Karpas-422 (cell line): ENCODE results near the gene TANGO2. TPM values are rescaled to one million over a fixed set of nuclear protein-coding genes. Genes with fewer than 3 reads are reported as not detected.

Source experiments
- DNase-seq: peaks from one replicate; pipeline ENCODE4 v3.0.0-alpha.2; 2015
- H2AFZ ChIP-seq: fragments of 200-600 bp; sonication (generic); 2 replicates; pipeline ENCODE4 v1.6.1; 2014; ENCODE audit warnings: antibody characterized with exemption, low read length, mixed read lengths
- H3K27ac ChIP-seq: fragments of 200-600 bp; sonication (generic); 2 replicates; pipeline ENCODE4 v1.5.1; 2014; ENCODE audit warnings: mild to moderate bottlenecking, low read length, moderate library complexity
- H3K27me3 ChIP-seq: fragments of 200-600 bp; sonication (generic); 2 replicates; pipeline ENCODE4 v1.6.1; 2014; ENCODE audit warnings: low read length, mixed read lengths
- H3K36me3 ChIP-seq: fragments of 200-600 bp; sonication (generic); 2 replicates; pipeline ENCODE4 v1.6.1; 2014; ENCODE audit warnings: low read length, mixed read lengths; ENCODE audit not compliant: insufficient read depth
- H3K4me1 ChIP-seq: fragments of 200-600 bp; sonication (generic); 2 replicates; pipeline ENCODE4 v1.6.1; 2014; ENCODE audit warnings: mild to moderate bottlenecking, low read length, mixed read lengths
- H3K4me2 ChIP-seq: fragments of 200-600 bp; sonication (generic); 2 replicates; pipeline ENCODE4 v1.6.1; 2014; ENCODE audit warnings: low read length, low read depth, mild to moderate bottlenecking; ENCODE audit not compliant: poor library complexity, severe bottlenecking
- H3K4me3 ChIP-seq: fragments of 200-600 bp; sonication (generic); 2 replicates; pipeline ENCODE4 v1.5.1; 2014; ENCODE audit warnings: mild to moderate bottlenecking, antibody characterized with exemption, low read length, mixed read lengths
- H3K79me2 ChIP-seq: fragments of 200-600 bp; sonication (generic); 2 replicates; pipeline ENCODE4 v1.6.1; 2014; ENCODE audit warnings: mild to moderate bottlenecking, low read length, mixed read lengths
- H3K9ac ChIP-seq: fragments of 200-600 bp; sonication (generic); 2 replicates; pipeline ENCODE4 v1.6.0; 2014; ENCODE audit warnings: low read length
- H3K9me2 ChIP-seq: fragments of 200-600 bp; sonication (generic), shearing (Covaris generic); replicated peaks from 2 replicates; pipeline ENCODE4 v1.6.0; 2014; ENCODE audit warnings: mild to moderate bottlenecking, low read length, moderate library complexity; ENCODE audit not compliant: insufficient read depth
- H3K9me3 ChIP-seq: fragments of 300-700, 200-600 bp; sonication (generic); 2 replicates; pipeline ENCODE4 v1.6.1; 2014; ENCODE audit warnings: low read length, mixed read lengths
- H4K20me1 ChIP-seq: fragments of 200-600 bp; sonication (generic); 2 replicates; pipeline ENCODE4 v1.6.1; 2014; ENCODE audit warnings: mild to moderate bottlenecking, antibody characterized with exemption, low read length, low read depth; ENCODE audit not compliant: insufficient read depth
- total RNA-seq: library from RNA; depleted of rRNA; stranded (reverse); fragments of >200 nt; shearing (Covaris generic); gene quantifications from 2 replicates; pipeline ENCODE4 v1.2.3, GENCODE V29; 2014; ENCODE audit warnings: low replicate concordance

Gene TANGO2
- total RNA-seq, 1 experiment from 2014 or later: 39.0 TPM

DNA sequence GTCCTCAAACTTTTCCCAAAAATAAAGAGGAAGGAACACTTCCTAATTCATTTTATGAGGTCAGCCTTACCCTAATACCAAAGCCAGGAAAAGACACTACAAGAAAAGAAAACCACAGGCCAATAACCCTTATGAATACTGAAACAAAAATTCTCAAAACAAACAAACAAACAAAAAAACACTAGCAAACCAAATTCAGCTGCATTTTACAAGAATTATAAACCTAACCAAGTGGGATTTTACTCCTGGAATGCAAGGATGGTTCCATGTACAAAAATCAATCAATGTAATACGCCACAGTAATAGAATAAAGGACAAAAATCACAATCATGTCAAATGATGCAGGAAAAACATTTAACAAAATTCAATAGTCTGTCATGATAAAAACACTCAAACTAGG lies 17.6 kb upstream of the TANGO2 start:
- 0 out of 2 replicates have a peak, but pooled peaks cover 2% of the 10 kb centered on the region for H4K20me1 ChIP-seq

DNA sequence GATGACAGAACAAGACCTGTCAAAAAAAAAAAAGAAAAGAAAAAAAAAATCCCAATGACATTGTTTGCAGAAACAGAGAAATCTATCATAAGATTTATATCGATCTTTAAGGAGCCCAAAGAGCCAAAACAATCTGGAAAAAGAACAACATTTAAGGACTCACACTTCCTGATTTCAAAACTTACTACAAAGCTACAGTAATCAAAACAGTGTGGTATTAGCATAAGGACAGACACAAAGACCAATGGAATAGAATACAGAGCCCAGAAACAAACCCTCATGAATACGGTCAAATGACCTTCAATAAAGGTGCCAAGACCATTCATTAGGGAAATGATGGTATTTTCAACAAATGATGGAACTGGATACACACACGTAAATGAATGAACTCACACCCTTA lies 16.4 kb upstream of the TANGO2 start:
- Histone ChIP-seq H2AFZ (no peak overlapping the region), H3K4me2 (no peak overlapping the region), H3K79me2 (no peaks in the 10 kb centered on the region), H3K27ac (no peak overlapping the region), H3K4me1 (no peaks in the 10 kb centered on the region), H3K9me2 (no peaks in the 10 kb centered on the region), H3K9ac (no peak overlapping the region), H3K27me3 (no peaks in the 10 kb centered on the region), H3K4me3 (no peak overlapping the region), H4K20me1 (no peaks in the 10 kb centered on the region), H3K9me3 (peaks cover 17% of the 10 kb centered on the region), H3K36me3 (peaks cover 18% of the 10 kb centered on the region)
- no peak for DNase-seq

More for the DNA sequence above, 17.6 kb upstream of the TANGO2 start:
- Histone ChIP-seq H3K79me2 (no peaks in the 10 kb centered on the region), H3K9ac (no peak overlapping the region), H3K27me3 (no peaks in the 10 kb centered on the region), H3K4me1 (no peaks in the 10 kb centered on the region), H3K4me2 (no peak overlapping the region), H3K27ac (no peak overlapping the region), H3K4me3 (no peak overlapping the region), H2AFZ (no peak overlapping the region), H3K9me3 (peaks cover 17% of the 10 kb centered on the region), H3K9me2 (no peaks in the 10 kb centered on the region), H3K36me3 (peaks cover 18% of the 10 kb centered on the region)
- no peak for DNase-seq

DNA sequence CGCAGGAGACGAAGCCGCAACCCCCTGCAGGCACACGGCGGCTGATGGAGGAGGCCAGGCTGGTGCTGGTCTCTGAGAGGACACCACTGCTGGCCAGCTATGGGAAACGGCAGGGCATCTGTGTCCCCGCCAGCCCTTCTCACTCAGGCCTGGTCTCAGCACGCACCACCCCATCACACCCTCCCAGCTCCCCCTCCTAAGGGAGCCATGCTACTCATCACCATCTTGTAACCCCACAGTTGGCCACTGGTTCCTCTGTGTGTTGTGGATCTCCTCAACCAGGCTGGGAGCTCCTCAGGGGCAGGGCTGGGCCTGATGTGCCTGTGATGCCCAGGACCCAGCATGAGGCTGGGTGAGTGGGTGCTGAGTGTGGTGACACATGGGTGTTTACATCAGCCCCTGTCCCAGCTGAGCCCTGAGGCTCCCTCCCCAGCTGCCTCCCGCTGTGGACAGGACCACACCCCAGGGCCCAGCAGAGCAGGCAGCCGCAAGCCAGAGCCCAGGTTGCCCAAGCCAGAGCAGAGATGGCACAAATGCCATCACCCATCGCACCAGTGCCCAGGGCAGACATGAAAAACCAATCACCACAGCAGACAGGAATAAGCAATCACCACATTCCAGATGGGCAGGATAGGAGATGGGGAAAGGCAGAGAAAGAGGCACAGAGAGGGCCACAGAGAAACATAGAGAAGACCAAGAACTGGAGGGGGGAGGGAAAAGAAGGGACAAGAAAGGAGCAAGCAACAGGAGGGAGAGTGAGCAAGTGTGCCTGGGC lies 12.5 kb upstream of the TANGO2 start:
- no peak overlapping the region for H3K27ac ChIP-seq
- peaks cover 14% of the 10 kb centered on the region for H3K9me3 ChIP-seq
- no peaks in the 10 kb centered on the region for H3K9me2 ChIP-seq
- H3K4me2 ChIP-seq: no peak overlapping the region
- H3K36me3 ChIP-seq: peaks cover 13% of the 10 kb centered on the region
- H3K4me1 ChIP-seq: no peaks in the 10 kb centered on the region
- H2AFZ ChIP-seq: no peak overlapping the region
- H4K20me1 ChIP-seq: no peaks in the 10 kb centered on the region
- H3K79me2 ChIP-seq: no peaks in the 10 kb centered on the region
- DNase-seq: no peak
- H3K4me3 ChIP-seq: no peak overlapping the region
- H3K9ac ChIP-seq: no peak overlapping the region
- no peaks in the 10 kb centered on the region for H3K27me3 ChIP-seq

DNA sequence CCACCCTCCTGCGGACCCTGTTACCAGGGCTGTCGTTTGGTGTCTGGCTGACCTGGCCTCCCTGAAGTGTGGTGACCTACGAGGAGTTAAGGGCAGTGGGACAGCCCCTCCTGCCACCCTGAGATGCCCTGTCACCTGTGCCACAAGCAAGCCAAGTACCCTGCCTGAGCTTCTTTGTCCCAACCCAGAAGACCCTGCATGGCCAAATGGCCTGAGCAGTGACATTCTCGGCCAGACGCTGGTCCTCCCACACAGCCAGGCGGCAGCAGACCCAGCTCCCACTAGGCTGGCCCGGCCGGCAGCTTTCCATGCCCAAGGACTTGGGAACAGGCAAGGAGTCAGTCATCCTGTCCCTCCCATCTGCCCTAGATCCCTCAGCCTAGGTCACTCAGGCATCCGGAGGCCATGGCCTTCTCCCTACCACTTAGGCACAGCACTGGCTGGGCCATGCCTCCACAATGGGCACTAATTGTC lies 11.9 kb upstream of the TANGO2 start:
- H3K9ac ChIP-seq: no peak overlapping the region
- H2AFZ ChIP-seq: no peak overlapping the region
- no peak overlapping the region for H3K4me3 ChIP-seq
- H3K27ac ChIP-seq: no peak overlapping the region
- no peak for DNase-seq
- no peaks in the 10 kb centered on the region for H4K20me1 ChIP-seq
- H3K4me1 ChIP-seq: no peaks in the 10 kb centered on the region
- no peaks in the 10 kb centered on the region for H3K27me3 ChIP-seq
- H3K9me3 ChIP-seq: peaks cover 7% of the 10 kb centered on the region; the same call in 1 of the 2 replicates
- peaks cover 11% of the 10 kb centered on the region for H3K36me3 ChIP-seq
- no peak overlapping the region for H3K4me2 ChIP-seq
- no peaks in the 10 kb centered on the region for H3K9me2 ChIP-seq
- no peaks in the 10 kb centered on the region for H3K79me2 ChIP-seq

DNA sequence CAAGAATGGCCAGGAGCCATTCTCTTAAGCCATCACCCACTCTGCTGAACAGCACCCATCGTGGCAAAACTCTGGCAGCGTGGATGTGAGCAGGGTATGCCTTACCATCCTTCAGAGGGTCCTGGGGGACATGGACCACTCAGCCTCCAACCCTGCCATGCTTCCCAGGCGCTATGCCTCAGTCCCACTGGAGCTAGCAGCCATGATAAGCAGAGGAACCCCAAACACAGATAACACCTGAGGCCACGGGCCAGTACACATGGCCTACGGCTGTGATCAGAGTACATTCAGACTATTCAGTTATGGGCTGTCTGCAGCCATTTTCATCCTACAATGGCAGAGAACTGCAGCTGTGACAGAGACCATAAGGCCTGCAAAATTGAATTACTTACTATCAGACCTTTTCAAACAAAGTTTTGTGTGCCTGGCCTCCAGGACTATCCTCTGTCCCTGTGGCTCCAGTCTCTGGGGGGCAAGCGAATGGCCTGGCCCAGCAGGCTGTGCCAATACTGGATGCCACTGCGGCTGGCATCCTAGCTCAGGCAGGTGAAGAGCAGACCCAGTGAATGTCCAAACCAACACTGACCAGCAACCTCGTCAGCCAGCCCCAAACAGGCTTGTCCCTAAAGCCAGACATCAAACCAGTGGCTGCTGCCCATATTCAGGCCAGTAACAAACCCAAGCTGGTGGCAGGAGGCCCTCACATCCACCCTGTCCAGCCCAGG lies 11.2 kb upstream of the TANGO2 start:
- Histone ChIP-seq H2AFZ (no peak overlapping the region), H3K9me3 (peaks cover 2% of the 10 kb centered on the region; the same call in 1 of the 2 replicates), H3K9ac (no peak overlapping the region), H3K36me3 (peaks cover 6% of the 10 kb centered on the region), H3K27ac (no peak overlapping the region), H3K9me2 (no peaks in the 10 kb centered on the region), H3K27me3 (no peaks in the 10 kb centered on the region), H3K4me1 (peaks cover 1% of the 10 kb centered on the region; the same call in 1 of the 2 replicates), H4K20me1 (no peaks in the 10 kb centered on the region), H3K4me2 (no peak overlapping the region), H3K79me2 (no peaks in the 10 kb centered on the region), H3K4me3 (no peak overlapping the region)
- DNase-seq: no peak

DNA sequence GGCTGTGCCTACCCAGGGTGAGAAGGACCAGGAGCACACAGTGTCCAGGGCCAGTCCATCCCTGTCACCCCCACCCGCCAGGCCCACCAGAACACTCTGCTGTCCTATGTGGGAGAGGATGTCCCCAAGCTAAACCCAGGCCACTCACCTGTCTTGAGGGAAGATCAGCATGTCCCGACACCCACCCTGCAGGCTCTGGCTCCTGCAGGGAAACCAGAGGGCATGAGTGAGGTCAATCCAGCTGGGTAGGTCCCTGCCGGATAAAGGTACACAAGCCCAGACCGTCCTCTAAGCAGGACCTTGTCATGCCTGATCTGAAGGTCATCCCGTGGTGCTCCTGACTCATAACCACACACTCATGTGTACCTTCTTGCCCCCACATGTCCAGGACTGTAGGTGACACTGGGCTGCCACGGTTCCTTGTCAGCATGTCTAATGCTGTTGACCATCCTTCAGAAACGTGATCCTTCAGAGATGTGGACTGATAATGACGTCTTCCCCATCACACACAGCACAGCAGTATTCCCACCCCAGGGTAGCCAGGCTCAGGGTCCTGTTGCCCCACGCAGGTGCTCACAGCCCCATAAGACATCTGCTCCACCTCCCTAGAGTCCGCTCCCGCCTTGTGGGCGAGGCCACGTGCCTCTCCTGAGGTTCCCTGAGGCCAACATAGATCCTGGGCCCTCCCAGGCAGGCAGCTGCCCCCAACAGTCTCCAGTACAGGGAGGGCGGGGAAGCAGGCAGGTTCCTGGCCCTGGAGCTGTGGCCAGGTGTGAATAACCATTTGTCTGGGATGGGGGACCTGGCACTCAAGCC lies 10.4 kb upstream of the TANGO2 start:
- H4K20me1 ChIP-seq: no peaks in the 10 kb centered on the region
- no peak for DNase-seq
- H3K4me2 ChIP-seq: no peak overlapping the region
- H3K4me3 ChIP-seq: no peak overlapping the region
- H2AFZ ChIP-seq: no peak overlapping the region
- no peaks in the 10 kb centered on the region for H3K36me3 ChIP-seq
- peaks cover 9% of the 10 kb centered on the region for H3K4me1 ChIP-seq
- no peaks in the 10 kb centered on the region for H3K9me3 ChIP-seq
- no peak overlapping the region for H3K27ac ChIP-seq
- no peaks in the 10 kb centered on the region for H3K27me3 ChIP-seq
- peaks cover 4% of the 10 kb centered on the region; the same call in 1 of the 2 replicates for H3K79me2 ChIP-seq
- no peak overlapping the region for H3K9ac ChIP-seq
- no peaks in the 10 kb centered on the region for H3K9me2 ChIP-seq

DNA sequence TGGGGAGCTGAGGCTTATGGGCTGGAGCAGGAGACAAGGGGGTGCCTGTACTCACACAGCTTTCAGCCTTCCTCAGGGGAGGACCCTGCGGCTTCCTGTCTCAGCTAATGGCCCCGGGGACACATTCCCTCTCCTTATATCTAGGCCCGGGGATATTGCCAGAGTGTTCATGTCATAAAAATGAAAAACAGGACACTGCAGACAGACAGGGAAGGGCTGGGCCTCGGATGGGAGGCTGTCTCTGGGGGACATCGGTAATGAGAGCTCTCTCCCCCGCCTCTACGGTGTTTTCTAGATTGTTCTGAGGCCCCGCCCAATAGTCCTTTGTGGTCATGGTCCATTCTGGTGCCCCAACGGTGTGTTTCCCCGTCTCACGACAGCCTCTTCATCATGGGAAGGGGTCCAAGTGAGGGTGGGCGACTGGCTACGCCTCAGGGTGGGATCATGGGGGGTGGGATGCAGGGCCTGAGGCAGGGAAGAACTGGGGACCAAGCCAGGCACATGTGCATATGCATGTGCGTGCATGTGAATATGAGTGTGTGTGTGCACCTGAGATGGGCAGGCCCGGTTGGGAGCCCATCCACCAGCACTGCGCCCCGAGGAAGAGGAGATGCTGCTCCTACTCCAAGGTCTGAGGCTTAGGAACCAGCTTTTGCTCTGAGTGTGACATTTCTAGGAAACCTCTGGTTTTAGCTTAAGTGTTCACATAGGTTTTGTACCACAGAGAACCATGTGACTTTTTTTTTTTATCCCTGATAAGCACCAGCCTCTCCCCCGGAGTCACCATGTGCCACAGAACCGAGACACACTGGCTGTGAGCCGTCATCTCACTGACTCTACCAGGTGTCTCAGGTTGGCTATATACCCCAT lies 9.6 kb upstream of the TANGO2 start:
- no peaks in the 10 kb centered on the region for H4K20me1 ChIP-seq
- H3K79me2 ChIP-seq: peaks cover 5% of the 10 kb centered on the region; the same call in 1 of the 2 replicates
- no peaks in the 10 kb centered on the region for H3K36me3 ChIP-seq
- no peaks in the 10 kb centered on the region for H3K9me3 ChIP-seq
- H2AFZ ChIP-seq: no peak overlapping the region
- H3K4me3 ChIP-seq: no peak overlapping the region
- no peaks in the 10 kb centered on the region for H3K27me3 ChIP-seq
- H3K9me2 ChIP-seq: no peaks in the 10 kb centered on the region
- peaks cover 14% of the 10 kb centered on the region for H3K4me1 ChIP-seq
- no peak overlapping the region for H3K9ac ChIP-seq
- DNase-seq: no peak
- H3K4me2 ChIP-seq: no peak overlapping the region
- H3K27ac ChIP-seq: no peak overlapping the region
